Loucy (cell line): ENCODE measurements around the gene GJB4.

Experiments
- H2AFZ ChIP-seq: fragments of 200-600 bp; sonication (generic); 2 replicates; pipeline ENCODE4 v1.6.0; 2016; ENCODE audit warnings: antibody characterized with exemption, mild to moderate bottlenecking, low read length, moderate library complexity
- H3F3A ChIP-seq: fragments of 200-600 bp; 2 replicates; pipeline ENCODE4 v1.6.0; 2016; ENCODE audit warnings: antibody characterized with exemption, low read depth, mild to moderate bottlenecking
- H3K27me3 ChIP-seq: fragments of 200-600 bp; sonication (generic); 2 replicates; pipeline ENCODE4 v1.6.1; 2014; ENCODE audit warnings: low read length, mild to moderate bottlenecking; ENCODE audit not compliant: insufficient read depth, poor library complexity, severe bottlenecking
- H3K36me3 ChIP-seq: fragments of 200-600 bp; sonication (generic); 2 replicates; pipeline ENCODE4 v1.6.1; 2016; ENCODE audit warnings: low read length; ENCODE audit not compliant: insufficient read depth
- H3K4me1 ChIP-seq: fragments of 200-600 bp; sonication (generic); 2 replicates; pipeline ENCODE4 v1.5.1; 2014; ENCODE audit warnings: low read length, mild to moderate bottlenecking; ENCODE audit not compliant: insufficient read depth, poor library complexity, severe bottlenecking
- H3K4me2 ChIP-seq: fragments of 200-600 bp; sonication (generic); 2 replicates; pipeline ENCODE4 v1.6.0; 2014; ENCODE audit warnings: antibody characterized with exemption, low read length, low read depth, mild to moderate bottlenecking; ENCODE audit not compliant: poor library complexity, severe bottlenecking
- H3K4me3 ChIP-seq: fragments of 200-600 bp; sonication (generic); 2 replicates; pipeline ENCODE4 v1.5.1; 2014; ENCODE audit warnings: low read length, mild to moderate bottlenecking, mixed read lengths; ENCODE audit not compliant: poor library complexity, severe bottlenecking
- H3K79me2 ChIP-seq: fragments of 200-600 bp; sonication (generic); 2 replicates; pipeline ENCODE4 v1.6.1; 2014; ENCODE audit warnings: low read length; ENCODE audit not compliant: insufficient read depth
- H3K9ac ChIP-seq: fragments of 200-600 bp; sonication (generic); 2 replicates; pipeline ENCODE4 v1.6.0; 2014; ENCODE audit warnings: mild to moderate bottlenecking, low read depth, low read length, moderate library complexity; ENCODE audit not compliant: poor library complexity, severe bottlenecking
- H3K9me2 ChIP-seq: fragments of 200-600 bp; sonication (generic); replicated peaks from 2 replicates; pipeline ENCODE4 v1.6.1; 2016; ENCODE audit warnings: low read depth, low read length, mixed read lengths
- H3K9me3 ChIP-seq: fragments of 200-600 bp; sonication (generic); 2 replicates; pipeline ENCODE4 v1.6.1; 2014; ENCODE audit warnings: mild to moderate bottlenecking, antibody characterized with exemption, low read length, low read depth; ENCODE audit not compliant: insufficient read depth
- H4K20me1 ChIP-seq: fragments of 200-600 bp; sonication (generic); 2 replicates; pipeline ENCODE4 v1.6.0; 2014; ENCODE audit warnings: antibody characterized with exemption, low read length, mild to moderate bottlenecking; ENCODE audit not compliant: insufficient read depth, poor library complexity, severe bottlenecking
- CTCF ChIP-seq: fragments of 200-600 bp; sonication (generic); conservative IDR thresholded peaks from 2 replicates; pipeline ENCODE4 v1.5.1; 2014; ENCODE audit warnings: mild to moderate bottlenecking, antibody characterized with exemption, low read length
- EZH2phosphoT487 ChIP-seq: fragments of 200-600 bp; IDR thresholded peaks from 2 replicates; pipeline ENCODE4 v1.6.1; 2018; ENCODE audit warnings: antibody characterized with exemption, mild to moderate bottlenecking, moderate library complexity, borderline replicate concordance

GJB4 gene

GRCh38 chr1:34790985-34791384 is 31.4 kb downstream of the GJB4 start:
- no peaks in the 10 kb centered on the region for H3K36me3 ChIP-seq
- no peaks in the 10 kb centered on the region for H3K79me2 ChIP-seq
- H3K9ac ChIP-seq = no peak overlapping the region
- no peak overlapping the region for H3K4me3 ChIP-seq
- no peaks in the 10 kb centered on the region for H3K9me2 ChIP-seq
- no peak overlapping the region for H2AFZ ChIP-seq
- H3F3A ChIP-seq = no peaks in the 10 kb centered on the region
- no peaks in the 10 kb centered on the region for H3K4me1 ChIP-seq
- H4K20me1 ChIP-seq = no peaks in the 10 kb centered on the region
- no peak overlapping the region for H3K4me2 ChIP-seq
- no peaks in the 10 kb centered on the region for H3K27me3 ChIP-seq
- H3K9me3 ChIP-seq = no peaks in the 10 kb centered on the region
- TF ChIP-seq EZH2phosphoT487 (no peak), CTCF (no peak)

- Histone ChIP-seq H3F3A (no peaks in the 10 kb centered on the region), H3K4me1 (no peaks in the 10 kb centered on the region), H3K4me3 (no peak overlapping the region), H4K20me1 (no peaks in the 10 kb centered on the region), H2AFZ (no peak overlapping the region), H3K36me3 (no peaks in the 10 kb centered on the region), H3K27me3 (no peaks in the 10 kb centered on the region), H3K9me2 (no peaks in the 10 kb centered on the region), H3K9me3 (no peaks in the 10 kb centered on the region), H3K79me2 (no peaks in the 10 kb centered on the region), H3K4me2 (no peak overlapping the region), H3K9ac (no peak overlapping the region)
- TF ChIP-seq EZH2phosphoT487 = no peak
- TF ChIP-seq CTCF = no peak
Measured at GRCh38 chr1:34792424-34792823, 32.9 kb downstream of the GJB4 start.

- Histone ChIP-seq H3K36me3 (no peaks in the 10 kb centered on the region), H3F3A (no peaks in the 10 kb centered on the region), H2AFZ (no peak within 1 kb of the TSS), H3K9me3 (no peaks in the 10 kb centered on the region), H3K9ac (no peak within 1 kb of the TSS), H3K79me2 (no peaks in the 10 kb centered on the region), H4K20me1 (no peaks in the 10 kb centered on the region), H3K27me3 (no peaks in the 10 kb centered on the region), H3K4me3 (no peak within 1 kb of the TSS), H3K9me2 (no peaks in the 10 kb centered on the region), H3K4me2 (no peak within 1 kb of the TSS), H3K4me1 (no peaks in the 10 kb centered on the region)
- TF ChIP-seq CTCF (no peak), EZH2phosphoT487 (no peak)
Measured at GRCh38 chr1:34792868-34793727, 33.6 kb downstream of the GJB4 start, which contains the start of gene GJA4. Gene GJA4, plus strand, starts transcription at chr1:34792999. Its CDS starts 1,215 bp downstream, at chr1:34794214.
